ENCODE measurements around the gene MCM10. TPM values are rescaled to one million over a fixed set of nuclear protein-coding genes. Genes with fewer than 3 reads are reported as not detected.

The MCM10 gene
- total and polyA plus RNA-seq, 2 experiments from 2014 or later = 38.2 to 43.0 TPM

GRCh38 chr10:13139150-13139549, 22.2 kb upstream of the MCM10 start:
- ATAC-seq (peak; percentile 85), DNase-seq (ENCODE audit: low spot score) (peak; percentile 44)
- no peaks in the 10 kb centered on the region for H4K20me1 ChIP-seq (replicated peaks; ENCODE audit: insufficient read depth)
- Mint-ChIP-seq H3K36me3 (ENCODE audit: low read depth) (0 out of 3 replicates have a peak, but pooled peaks cover 2% of the 10 kb centered on the region), H3K4me3 (peak overlapping the region; percentile 44; the same call in 2 of the 3 replicates), H3K27ac (no peak overlapping the region), H3K9me3 (no peaks in the 10 kb centered on the region), H3K4me1 (peaks cover 23% of the 10 kb centered on the region), H3K27me3 (ENCODE audit: insufficient read depth, low read depth, poor library complexity) (peaks cover 4% of the 10 kb centered on the region)
- H3K27me3 ChIP-seq (ENCODE audit: insufficient read depth) = no peaks in the 10 kb centered on the region
- no peaks in the 10 kb centered on the region for H3F3A ChIP-seq (replicated peaks; ENCODE audit: low read depth)
- no peaks in the 10 kb centered on the region for H3K79me2 ChIP-seq (replicated peaks; ENCODE audit: insufficient read depth)
- peak overlapping the region; percentile 16; the same call in 1 of the 2 replicates for H3K4me2 ChIP-seq
- no peak overlapping the region for H3K4me3 ChIP-seq
- H3K27ac ChIP-seq (ENCODE audit: low read depth) = no peak overlapping the region
- no peak for TF ChIP-seq POLR2AphosphoS5 (IDR thresholded peaks at IDR 0.05; ENCODE audit: low read depth)
- TF ChIP-seq ZNF114 (CRISPR knock-in tag; IDR thresholded peaks at IDR 0.05) = no peak
- TF ChIP-seq JUNB (IDR thresholded peaks at IDR 0.05; ENCODE audit: unreplicated experiment) = no peak
- no peak for TF ChIP-seq NANOG (IDR thresholded peaks at IDR 0.05; ENCODE audit: borderline replicate concordance)
- TF ChIP-seq ZNF331 (CRISPR knock-in tag; IDR thresholded peaks at IDR 0.05; ENCODE audit: low read depth) = no peak
- TF ChIP-seq, protein P1, sequence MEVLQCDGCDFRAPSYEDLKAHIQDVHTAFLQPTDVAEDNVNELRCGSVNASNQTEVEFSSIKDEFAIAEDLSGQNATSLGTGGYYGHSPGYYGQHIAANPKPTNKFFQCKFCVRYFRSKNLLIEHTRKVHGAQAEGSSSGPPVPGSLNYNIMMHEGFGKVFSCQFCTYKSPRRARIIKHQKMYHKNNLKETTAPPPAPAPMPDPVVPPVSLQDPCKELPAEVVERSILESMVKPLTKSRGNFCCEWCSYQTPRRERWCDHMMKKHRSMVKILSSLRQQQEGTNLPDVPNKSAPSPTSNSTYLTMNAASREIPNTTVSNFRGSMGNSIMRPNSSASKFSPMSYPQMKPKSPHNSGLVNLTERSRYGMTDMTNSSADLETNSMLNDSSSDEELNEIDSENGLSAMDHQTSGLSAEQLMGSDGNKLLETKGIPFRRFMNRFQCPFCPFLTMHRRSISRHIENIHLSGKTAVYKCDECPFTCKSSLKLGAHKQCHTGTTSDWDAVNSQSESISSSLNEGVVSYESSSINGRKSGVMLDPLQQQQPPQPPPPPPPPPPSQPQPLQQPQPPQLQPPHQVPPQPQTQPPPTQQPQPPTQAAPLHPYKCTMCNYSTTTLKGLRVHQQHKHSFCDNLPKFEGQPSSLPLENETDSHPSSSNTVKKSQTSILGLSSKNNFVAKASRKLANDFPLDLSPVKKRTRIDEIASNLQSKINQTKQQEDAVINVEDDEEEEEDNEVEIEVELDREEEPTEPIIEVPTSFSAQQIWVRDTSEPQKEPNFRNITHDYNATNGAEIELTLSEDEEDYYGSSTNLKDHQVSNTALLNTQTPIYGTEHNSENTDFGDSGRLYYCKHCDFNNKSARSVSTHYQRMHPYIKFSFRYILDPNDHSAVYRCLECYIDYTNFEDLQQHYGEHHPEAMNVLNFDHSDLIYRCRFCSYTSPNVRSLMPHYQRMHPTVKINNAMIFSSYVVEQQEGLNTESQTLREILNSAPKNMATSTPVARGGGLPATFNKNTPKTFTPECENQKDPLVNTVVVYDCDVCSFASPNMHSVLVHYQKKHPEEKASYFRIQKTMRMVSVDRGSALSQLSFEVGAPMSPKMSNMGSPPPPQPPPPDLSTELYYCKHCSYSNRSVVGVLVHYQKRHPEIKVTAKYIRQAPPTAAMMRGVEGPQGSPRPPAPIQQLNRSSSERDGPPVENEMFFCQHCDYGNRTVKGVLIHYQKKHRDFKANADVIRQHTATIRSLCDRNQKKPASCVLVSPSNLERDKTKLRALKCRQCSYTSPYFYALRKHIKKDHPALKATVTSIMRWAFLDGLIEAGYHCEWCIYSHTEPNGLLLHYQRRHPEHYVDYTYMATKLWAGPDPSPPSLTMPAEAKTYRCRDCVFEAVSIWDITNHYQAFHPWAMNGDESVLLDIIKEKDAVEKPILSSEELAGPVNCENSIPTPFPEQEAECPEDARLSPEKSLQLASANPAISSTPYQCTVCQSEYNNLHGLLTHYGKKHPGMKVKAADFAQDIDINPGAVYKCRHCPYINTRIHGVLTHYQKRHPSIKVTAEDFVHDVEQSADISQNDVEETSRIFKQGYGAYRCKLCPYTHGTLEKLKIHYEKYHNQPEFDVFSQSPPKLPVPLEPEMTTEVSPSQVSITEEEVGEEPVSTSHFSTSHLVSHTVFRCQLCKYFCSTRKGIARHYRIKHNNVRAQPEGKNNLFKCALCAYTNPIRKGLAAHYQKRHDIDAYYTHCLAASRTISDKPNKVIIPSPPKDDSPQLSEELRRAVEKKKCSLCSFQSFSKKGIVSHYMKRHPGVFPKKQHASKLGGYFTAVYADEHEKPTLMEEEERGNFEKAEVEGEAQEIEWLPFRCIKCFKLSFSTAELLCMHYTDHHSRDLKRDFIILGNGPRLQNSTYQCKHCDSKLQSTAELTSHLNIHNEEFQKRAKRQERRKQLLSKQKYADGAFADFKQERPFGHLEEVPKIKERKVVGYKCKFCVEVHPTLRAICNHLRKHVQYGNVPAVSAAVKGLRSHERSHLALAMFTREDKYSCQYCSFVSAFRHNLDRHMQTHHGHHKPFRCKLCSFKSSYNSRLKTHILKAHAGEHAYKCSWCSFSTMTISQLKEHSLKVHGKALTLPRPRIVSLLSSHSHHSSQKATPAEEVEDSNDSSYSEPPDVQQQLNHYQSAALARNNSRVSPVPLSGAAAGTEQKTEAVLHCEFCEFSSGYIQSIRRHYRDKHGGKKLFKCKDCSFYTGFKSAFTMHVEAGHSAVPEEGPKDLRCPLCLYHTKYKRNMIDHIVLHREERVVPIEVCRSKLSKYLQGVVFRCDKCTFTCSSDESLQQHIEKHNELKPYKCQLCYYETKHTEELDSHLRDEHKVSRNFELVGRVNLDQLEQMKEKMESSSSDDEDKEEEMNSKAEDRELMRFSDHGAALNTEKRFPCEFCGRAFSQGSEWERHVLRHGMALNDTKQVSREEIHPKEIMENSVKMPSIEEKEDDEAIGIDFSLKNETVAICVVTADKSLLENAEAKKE (CRISPR knock-in tag; IDR thresholded peaks at IDR 0.05) = no peak
- no peak for TF ChIP-seq CREB1 (CRISPR knock-in tag; IDR thresholded peaks at IDR 0.05; ENCODE audit: low read depth)
- no peak for TF ChIP-seq REST (IDR thresholded peaks at IDR 0.05; ENCODE audit: unreplicated experiment)
- TF ChIP-seq ETS1 (IDR thresholded peaks at IDR 0.05) = no peak
- no peak for TF ChIP-seq CTCF (conservative IDR thresholded peaks at IDR 0.05; ENCODE audit: low read depth in 2 of 2)
- no peak for TF ChIP-seq STAT1 (IDR thresholded peaks at IDR 0.05; ENCODE audit: unreplicated experiment)
- H3K4me1 ChIP-seq (ENCODE audit: insufficient read depth) = peaks cover 13% of the 10 kb centered on the region
- H3K9me2 ChIP-seq (ENCODE audit: insufficient read depth) = no peaks in the 10 kb centered on the region
- H3K36me3 ChIP-seq (ENCODE audit: insufficient read depth) = no peaks in the 10 kb centered on the region
- no peak overlapping the region for H2AFZ ChIP-seq

All from GM23338 (cell line).